CD4-positive, alpha-beta T cell (primary cell): ENCODE results near the gene ABCC4. TPM values are rescaled to one million over a fixed set of nuclear protein-coding genes. Genes with fewer than 3 reads are reported as not detected.
A peak's percentile ranks its signal among the peaks of the same experiment; 100 is the strongest.

Experiments used
- ATAC-seq: fragments of 200-7000 bp; cut with Tn5 transposase; one replicate; pipeline ENCODE4 v1.10.0; 2022; ENCODE audit warnings: mild to moderate bottlenecking; ENCODE audit not compliant: poor library complexity
- CTCF ChIA-PET: fragments of 350-600 bp; sonication (Branson Sonifier 250); formaldehyde crosslinking; loops from one replicate; lab custom pipeline; 2021; ENCODE audit warnings: antibody characterized with exemption, inconsistent platforms; lab: Charles Lee
- POLR2A ChIA-PET: fragments of 350-600 bp; sonication (Branson Sonifier 250); formaldehyde crosslinking; loops from one replicate; lab custom pipeline; 2021; ENCODE audit warnings: antibody characterized with exemption, inconsistent platforms; lab: Charles Lee
- DNase-seq, 14 experiments: peaks; one replicate each; pipeline ENCODE4 v3.0.0-alpha.2; 2013 to 2020; ENCODE audit warnings: mixed read lengths in 2 of 14
- H3K27ac ChIP-seq, 2 donors: one replicate each; pipeline versions ENCODE4 v1.5.1 to v1.7.0; 2013; ENCODE audit warnings: low read length in 2 of 2, low read depth in 1 of 2, mild to moderate bottlenecking in 1 of 2
- H3K27me3 ChIP-seq, 2 experiments: 1 replicate in 1 of 2; 2 replicates in 1 of 2; pipeline versions ENCODE4 v1.6.1 to v1.7.0; 2013; ENCODE audit warnings: low read length in 2 of 2, control low read depth in 1 of 2, mild to moderate bottlenecking in 1 of 2, moderate library complexity in 1 of 2; ENCODE audit not compliant: insufficient read depth in 2 of 2, control insufficient read depth in 1 of 2
- H3K36me3 ChIP-seq: one replicate; pipeline ENCODE4 v1.6.1; 2013; ENCODE audit warnings: low read length, control low read depth; ENCODE audit not compliant: insufficient read depth
- H3K4me1 ChIP-seq: one replicate; pipeline ENCODE4 v1.6.1; 2013; ENCODE audit warnings: low read length, control low read depth; ENCODE audit not compliant: insufficient read depth
- H3K4me3 ChIP-seq: one replicate; pipeline ENCODE4 v1.5.1; 2013; ENCODE audit warnings: mild to moderate bottlenecking, low read length, moderate library complexity
- H3K9me3 ChIP-seq, 2 experiments: 1 replicate in 1 of 2; 2 replicates in 1 of 2; pipeline versions ENCODE4 v1.6.1 to v1.7.0; 2013; ENCODE audit warnings: low read length in 2 of 2, mild to moderate bottlenecking in 2 of 2, control low read depth in 1 of 2, moderate library complexity in 1 of 2; ENCODE audit not compliant: control insufficient read depth in 1 of 2, insufficient read depth in 1 of 2
- H3K27ac Mint-ChIP-seq: one replicate; pipeline ENCODE4 v1.8.0; 2020; ENCODE audit warnings: mixed read lengths
- H3K27me3 Mint-ChIP-seq: one replicate; pipeline ENCODE4 v1.8.0; 2021; ENCODE audit warnings: mixed read lengths
- H3K36me3 Mint-ChIP-seq: one replicate; pipeline ENCODE4 v1.8.0; 2021; ENCODE audit warnings: low read depth, mixed read lengths
- H3K4me1 Mint-ChIP-seq: one replicate; pipeline ENCODE4 v1.8.0; 2021; ENCODE audit warnings: low read depth, mixed read lengths
- H3K4me3 Mint-ChIP-seq: one replicate; pipeline ENCODE4 v1.8.0; 2020; ENCODE audit warnings: mild to moderate bottlenecking, mixed read lengths
- H3K9me3 Mint-ChIP-seq: one replicate; pipeline ENCODE4 v1.8.0; 2020; ENCODE audit warnings: mixed read lengths
- intact Hi-C, 2 experiments: fragments of 100-400 bp; cut with DNase I in 1 of 2; cut with micrococcal nuclease in 1 of 2; formaldehyde crosslinking; loops; one replicate each; pipeline versions ENCODE4 v1.15.1 to v1.9.0; 2023 to 2025; cut with DNase I, micrococcal nuclease
- total RNA-seq, 174 experiments: library from RNA in 2 of 174; stranded (reverse) in 2 of 174; gene quantifications; one replicate each; pipeline ENCODE4 v1.2.3 and lab custom pipeline; 2021 to 2026
- TF ChIP-seq, protein P1 (sequence below): fragments of 200-600 bp; IDR thresholded peaks from one replicate; pipeline ENCODE4 v1.8.0; 2022; ENCODE audit warnings: antibody characterized with exemption, mild to moderate bottlenecking

The ABCC4 gene
- total RNA-seq, 2 experiments from 2014 or later: 4.0 to 4.4 TPM

DNA sequence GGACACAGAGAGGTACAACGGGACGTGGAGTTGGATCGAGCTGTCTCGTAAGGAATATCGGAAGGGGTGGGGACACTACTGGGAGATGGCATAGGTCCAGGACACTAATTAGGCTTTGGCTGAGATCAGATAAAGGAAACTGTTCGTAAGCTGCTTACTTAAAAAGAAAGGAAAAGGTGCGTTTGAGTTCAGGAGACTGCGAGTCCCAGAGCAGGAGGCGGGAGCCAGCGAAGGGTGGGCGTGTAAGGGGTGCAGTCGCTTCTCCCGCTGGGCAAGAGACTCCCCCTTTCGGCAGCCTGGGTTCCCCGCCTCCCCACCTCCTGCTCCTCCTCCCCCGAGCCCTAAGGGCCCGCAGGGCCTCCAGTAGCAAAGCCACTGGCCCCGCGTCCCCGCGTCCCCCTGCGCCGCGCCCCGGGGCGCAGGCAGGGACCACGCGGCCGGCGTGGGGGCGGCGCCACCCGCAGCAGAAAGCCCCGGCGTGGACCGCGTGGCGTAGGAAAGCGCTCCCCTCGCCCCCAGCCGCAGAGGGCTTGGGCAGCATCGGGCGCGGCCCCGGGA, 547 bp downstream of the ABCC4 start:
- peaks cover 4% of the 10 kb centered on the region for H3K36me3 Mint-ChIP-seq
- peaks cover 25% of the 10 kb centered on the region for H3K4me1 Mint-ChIP-seq
- H3K4me1 ChIP-seq: peaks cover 21% of the 10 kb centered on the region
- peak overlapping the region; percentile 21 for H3K27ac Mint-ChIP-seq
- ATAC-seq (peak; percentile 55), DNase-seq (peak in 13 of 14 experiments; percentile 1 to 66 (median 30))
- ChIA-PET CTCF (no interaction called here), POLR2A (no interaction called here)
- TF ChIP-seq, protein P1, sequence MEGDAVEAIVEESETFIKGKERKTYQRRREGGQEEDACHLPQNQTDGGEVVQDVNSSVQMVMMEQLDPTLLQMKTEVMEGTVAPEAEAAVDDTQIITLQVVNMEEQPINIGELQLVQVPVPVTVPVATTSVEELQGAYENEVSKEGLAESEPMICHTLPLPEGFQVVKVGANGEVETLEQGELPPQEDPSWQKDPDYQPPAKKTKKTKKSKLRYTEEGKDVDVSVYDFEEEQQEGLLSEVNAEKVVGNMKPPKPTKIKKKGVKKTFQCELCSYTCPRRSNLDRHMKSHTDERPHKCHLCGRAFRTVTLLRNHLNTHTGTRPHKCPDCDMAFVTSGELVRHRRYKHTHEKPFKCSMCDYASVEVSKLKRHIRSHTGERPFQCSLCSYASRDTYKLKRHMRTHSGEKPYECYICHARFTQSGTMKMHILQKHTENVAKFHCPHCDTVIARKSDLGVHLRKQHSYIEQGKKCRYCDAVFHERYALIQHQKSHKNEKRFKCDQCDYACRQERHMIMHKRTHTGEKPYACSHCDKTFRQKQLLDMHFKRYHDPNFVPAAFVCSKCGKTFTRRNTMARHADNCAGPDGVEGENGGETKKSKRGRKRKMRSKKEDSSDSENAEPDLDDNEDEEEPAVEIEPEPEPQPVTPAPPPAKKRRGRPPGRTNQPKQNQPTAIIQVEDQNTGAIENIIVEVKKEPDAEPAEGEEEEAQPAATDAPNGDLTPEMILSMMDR: no peak
- no peaks in the 10 kb centered on the region for H3K36me3 ChIP-seq
- no peak overlapping the region for H3K27ac ChIP-seq
- intact Hi-C loops: loop anchor here (1.0 to 5.0 kb wide), 2 partner anchors 113 to 114 kb away; no protein-coding TSS in a partner anchor
- H3K27me3 Mint-ChIP-seq: no peaks in the 10 kb centered on the region
- H3K9me3 Mint-ChIP-seq: no peaks in the 10 kb centered on the region
- H3K4me3 Mint-ChIP-seq: peak overlapping the region; percentile 90
- no peaks in the 10 kb centered on the region for H3K27me3 ChIP-seq
- H3K9me3 ChIP-seq: no peaks in the 10 kb centered on the region
- H3K4me3 ChIP-seq: peak overlapping the region; percentile 59

DNA sequence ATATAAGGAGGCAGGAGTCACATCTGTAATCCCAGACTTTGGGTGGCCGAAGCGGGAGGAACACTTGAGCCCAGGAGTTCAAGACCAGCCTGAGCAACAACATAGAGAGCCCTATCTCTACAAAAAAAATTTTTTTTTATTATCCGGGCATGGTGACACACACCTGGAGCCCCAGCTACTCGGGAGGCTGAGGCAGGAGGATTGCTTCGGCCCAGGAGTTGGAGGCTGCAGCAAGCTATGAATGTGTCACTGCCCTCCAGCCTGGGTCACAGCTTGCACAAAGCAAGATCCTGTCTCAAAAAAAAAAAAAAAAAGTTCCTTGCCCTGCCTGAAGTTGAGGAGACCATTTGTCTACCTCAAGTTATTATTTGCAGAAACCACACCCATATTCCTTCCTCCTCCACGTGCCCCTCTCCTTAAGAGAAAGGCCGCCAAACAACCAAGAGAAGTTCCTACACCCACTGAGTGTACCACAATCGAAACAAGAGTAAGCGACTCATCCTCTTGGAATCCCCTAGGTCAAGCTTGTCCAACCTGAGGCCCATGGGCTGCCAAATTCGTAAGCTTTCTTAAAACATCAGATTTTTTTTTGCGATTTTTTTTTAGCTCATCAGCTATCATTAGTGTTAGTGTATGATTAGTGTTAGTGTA, 2.2 kb downstream of the ABCC4 start:
- CTCF ChIA-PET: no interaction called here
- no peak for ATAC-seq
- Histone ChIP-seq H3K4me3 (no peak overlapping the region), H3K4me1 (peaks cover 21% of the 10 kb centered on the region), H3K36me3 (no peaks in the 10 kb centered on the region), H3K9me3 (no peaks in the 10 kb centered on the region), H3K27me3 (no peaks in the 10 kb centered on the region), H3K27ac (no peak overlapping the region)
- TF ChIP-seq, protein P1: no peak
- Mint-ChIP-seq H3K27ac (peak overlapping the region; percentile 21), H3K27me3 (no peaks in the 10 kb centered on the region), H3K36me3 (peaks cover 4% of the 10 kb centered on the region), H3K4me3 (peak overlapping the region; percentile 90), H3K9me3 (no peaks in the 10 kb centered on the region), H3K4me1 (peaks cover 25% of the 10 kb centered on the region)
- POLR2A ChIA-PET: no interaction called here
- DNase-seq: no peak
- intact Hi-C loops: no loop called here

DNA sequence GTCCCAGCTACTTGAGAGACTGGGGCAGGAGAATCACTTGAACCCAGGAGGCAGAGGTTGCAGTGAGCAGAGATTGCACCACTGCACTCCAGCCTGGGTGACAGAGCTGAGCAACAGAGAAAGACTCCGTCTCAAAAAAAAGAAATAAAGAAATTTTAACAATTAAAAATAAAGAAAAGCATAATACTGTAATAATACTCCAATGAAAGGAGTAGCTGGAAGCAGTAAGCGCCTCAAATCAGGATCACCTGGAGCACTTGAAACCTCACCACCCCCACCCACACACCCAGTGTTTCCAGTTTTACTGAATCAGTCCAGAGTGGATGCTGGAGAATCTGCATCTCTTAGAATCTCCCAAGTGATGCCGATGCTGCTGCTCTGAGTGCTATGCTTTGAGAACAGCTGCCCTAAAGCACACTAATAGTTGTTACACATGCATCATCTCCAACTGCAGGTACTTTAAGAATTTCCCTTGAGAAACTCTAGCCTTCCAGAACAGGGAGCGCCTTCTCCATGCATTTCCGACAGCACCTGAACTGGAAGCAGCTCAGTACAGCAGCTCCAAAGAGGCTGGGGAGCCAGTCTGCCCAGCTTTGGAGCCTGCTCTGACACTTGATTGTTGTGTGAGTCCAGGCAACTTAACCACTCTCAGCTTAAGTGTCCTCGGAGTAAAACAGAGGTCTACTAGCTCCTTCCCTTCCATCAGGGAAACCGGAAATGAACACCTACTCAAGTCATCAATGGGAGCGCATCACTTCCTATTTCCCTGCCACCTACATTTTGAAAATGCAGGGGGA, 2.9 kb downstream of the ABCC4 start:
- Histone ChIP-seq H3K36me3 (no peaks in the 10 kb centered on the region), H3K4me3 (no peak overlapping the region), H3K4me1 (peaks cover 21% of the 10 kb centered on the region), H3K9me3 (no peaks in the 10 kb centered on the region), H3K27me3 (no peaks in the 10 kb centered on the region), H3K27ac (no peak overlapping the region)
- H3K36me3 Mint-ChIP-seq: peaks cover 4% of the 10 kb centered on the region
- ChIA-PET CTCF (interaction anchor here (1.0 kb wide), 1 partner anchor 107 kb away, joined by 3 read pairs; no protein-coding TSS in a partner anchor), POLR2A (no interaction called here)
- ATAC-seq: no peak
- H3K27ac Mint-ChIP-seq: no peak overlapping the region
- TF ChIP-seq, protein P1: no peak
- H3K4me1 Mint-ChIP-seq: peaks cover 25% of the 10 kb centered on the region
- H3K27me3 Mint-ChIP-seq: no peaks in the 10 kb centered on the region
- H3K4me3 Mint-ChIP-seq: peak overlapping the region; percentile 52
- DNase-seq: no peak
- H3K9me3 Mint-ChIP-seq: no peaks in the 10 kb centered on the region
- intact Hi-C loops: no loop called here
